T47D (cell line): ENCODE measurements around the gene SPATA9.
"Not testable (repeated sequence)": the region's sequence is repeated elsewhere in the genome, so short reads cannot be mapped to it uniquely, and the experiment has no call there.

ENCODE experiments used
- DNase-seq, 2 experiments: peaks; one replicate each; pipeline versions ENCODE4 v3.0.0 to v3.0.0-alpha.2; 2011 to 2012; ENCODE audit warnings: low read depth in 1 of 2, low spot score in 1 of 2
- JUND ChIP-seq: IDR thresholded peaks from 2 replicates; pipeline ENCODE4 v1.6.1; 2012; ENCODE audit warnings: low read depth
- in situ Hi-C: cut with HindIII; loops from 2 replicates; pipeline ENCODE4 v1.10.0; 2016; ENCODE audit warnings: low sequenced_read_pairs, low pct_unique_long_range_greater_than_20kb

SPATA9 gene

GRCh38 chr5:95725071-95725820, 42.5 kb upstream of the SPATA9 start:
- no peak for DNase-seq
- no peak for TF ChIP-seq JUND
- in situ Hi-C loops = no loop called here

GRCh38 chr5:95723632-95724369, 41.0 kb upstream of the SPATA9 start:
- no peak for TF ChIP-seq JUND
- no peak for DNase-seq
- in situ Hi-C loops = no loop called here

GRCh38 chr5:95721582-95722295, 38.9 kb upstream of the SPATA9 start:
- no peak for TF ChIP-seq JUND
- DNase-seq = no peak
- in situ Hi-C loops = no loop called here

GRCh38 chr5:95720094-95720786, 37.4 kb upstream of the SPATA9 start:
- in situ Hi-C loops = no loop called here
- TF ChIP-seq JUND = no peak
- DNase-seq = no peak

- no peak for DNase-seq
- TF ChIP-seq JUND = no peak
- in situ Hi-C loops = no loop called here
These were observed 35.9 kb upstream of the SPATA9 start for GRCh38 chr5:95718738-95719137.

- in situ Hi-C loops = no loop called here
- no peak for TF ChIP-seq JUND
- no peak for DNase-seq
These were observed 35.4 kb upstream of the SPATA9 start for GRCh38 chr5:95718203-95718602.

- no peak for DNase-seq
- TF ChIP-seq JUND = no peak
- in situ Hi-C loops = no loop called here
These were observed 34.6 kb upstream of the SPATA9 start for GRCh38 chr5:95717439-95717838.

GRCh38 chr5:95715799-95716461, 33.1 kb upstream of the SPATA9 start:
- no peak for TF ChIP-seq JUND
- in situ Hi-C loops = no loop called here
- no peak for DNase-seq

- in situ Hi-C loops = no loop called here
- TF ChIP-seq JUND = no peak
- no peak for DNase-seq
These were observed 31.3 kb upstream of the SPATA9 start for GRCh38 chr5:95713960-95714710.

GRCh38 chr5:95713246-95713645, 30.5 kb upstream of the SPATA9 start:
- DNase-seq, in situ Hi-C loops: not testable (repeated sequence)

GRCh38 chr5:95712347-95712958, 29.7 kb upstream of the SPATA9 start:
- no peak for DNase-seq

More at GRCh38 chr5:95712347-95712958, 29.7 kb upstream of the SPATA9 start:
- in situ Hi-C loops = no loop called here
- TF ChIP-seq JUND = no peak
